Measurements from ENCODE around the gene CHRM4.

- TF ChIP-seq POLR2A (IDR thresholded peaks at IDR 0.05) (no peak), CTCF (IDR thresholded peaks at IDR 0.05) (no peak)
Observed at GRCh38 chr11:46360878-46361277, 30.7 kb downstream of the CHRM4 start.
